AG04449 (cell line): ENCODE measurements around the gene PXYLP1.

Experiments used
- CTCF ChIA-PET: fragments of 350-600 bp; formaldehyde crosslinking; extraction: SDS; loops from one replicate; lab custom pipeline; 2021; ENCODE audit warnings: antibody characterized with exemption; lab: Yijun Ruan, JAX
- POLR2A ChIA-PET: fragments of 400-600, 350-600 bp; formaldehyde crosslinking; extraction: SDS; loops from one replicate; lab custom pipeline; 2020; ENCODE audit warnings: antibody characterized with exemption, inconsistent platforms; lab: Yijun Ruan, JAX
- DNase-seq: peaks from one replicate; pipeline ENCODE4 v3.0.0-alpha.2; 2010; ENCODE audit warnings: low read depth, low spot score
- H3K4me3 ChIP-seq: 2 replicates; pipeline ENCODE4 v1.5.1; 2011; ENCODE audit warnings: low read depth, mild to moderate bottlenecking, control low read depth, low read length
- TF ChIP-seq, protein P1 (sequence below): IDR thresholded peaks from one replicate; pipeline ENCODE4 v1.5.1; 2011; ENCODE audit warnings: mild to moderate bottlenecking, moderate library complexity, low read length, control low read depth, inconsistent platforms; ENCODE audit not compliant: insufficient read depth; ENCODE audit errors: missing control alignments

Gene PXYLP1

GRCh38 chr3:141225939-141226338 is 5.7 kb upstream of the PXYLP1 start:
- TF ChIP-seq, protein P1, sequence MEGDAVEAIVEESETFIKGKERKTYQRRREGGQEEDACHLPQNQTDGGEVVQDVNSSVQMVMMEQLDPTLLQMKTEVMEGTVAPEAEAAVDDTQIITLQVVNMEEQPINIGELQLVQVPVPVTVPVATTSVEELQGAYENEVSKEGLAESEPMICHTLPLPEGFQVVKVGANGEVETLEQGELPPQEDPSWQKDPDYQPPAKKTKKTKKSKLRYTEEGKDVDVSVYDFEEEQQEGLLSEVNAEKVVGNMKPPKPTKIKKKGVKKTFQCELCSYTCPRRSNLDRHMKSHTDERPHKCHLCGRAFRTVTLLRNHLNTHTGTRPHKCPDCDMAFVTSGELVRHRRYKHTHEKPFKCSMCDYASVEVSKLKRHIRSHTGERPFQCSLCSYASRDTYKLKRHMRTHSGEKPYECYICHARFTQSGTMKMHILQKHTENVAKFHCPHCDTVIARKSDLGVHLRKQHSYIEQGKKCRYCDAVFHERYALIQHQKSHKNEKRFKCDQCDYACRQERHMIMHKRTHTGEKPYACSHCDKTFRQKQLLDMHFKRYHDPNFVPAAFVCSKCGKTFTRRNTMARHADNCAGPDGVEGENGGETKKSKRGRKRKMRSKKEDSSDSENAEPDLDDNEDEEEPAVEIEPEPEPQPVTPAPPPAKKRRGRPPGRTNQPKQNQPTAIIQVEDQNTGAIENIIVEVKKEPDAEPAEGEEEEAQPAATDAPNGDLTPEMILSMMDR: no peak
- H3K4me3 ChIP-seq: no peak overlapping the region
- no peak for DNase-seq
- POLR2A ChIA-PET: no interaction called here
- CTCF ChIA-PET: no interaction called here

GRCh38 chr3:141227216-141227615 is 4.4 kb upstream of the PXYLP1 start:
- CTCF ChIA-PET: interaction anchor here (1.3 kb wide), 1 partner anchor 34 kb away, joined by 3 read pairs; no protein-coding TSS in a partner anchor
- no peak for DNase-seq
- TF ChIP-seq, protein P1: no peak
- POLR2A ChIA-PET: no interaction called here
- no peak overlapping the region for H3K4me3 ChIP-seq

DNA sequence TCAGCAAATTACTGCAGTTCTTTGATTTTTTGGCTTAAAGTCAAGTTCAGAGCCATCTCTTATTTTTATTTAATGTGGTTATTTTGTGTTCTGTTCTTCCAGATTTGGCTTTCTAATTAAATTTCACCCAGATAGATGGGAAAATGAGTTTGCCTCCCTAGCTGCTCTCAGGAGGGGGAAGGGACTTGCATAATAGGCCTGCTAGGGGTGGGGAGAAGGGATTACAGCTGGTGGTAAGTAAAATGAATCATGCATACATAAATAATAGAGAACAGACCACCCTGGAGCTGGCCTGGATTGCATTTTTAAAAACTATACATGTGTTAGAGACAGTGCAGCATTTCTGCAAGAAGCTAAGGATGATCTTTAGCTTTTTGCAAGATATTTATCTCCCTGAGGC is 3.9 kb upstream of the PXYLP1 start:
- no peak for DNase-seq
- ChIA-PET CTCF (interaction anchor here (1.3 kb wide), 1 partner anchor 34 kb away, joined by 3 read pairs; no protein-coding TSS in a partner anchor), POLR2A (no interaction called here)
- TF ChIP-seq, protein P1: no peak
- no peak overlapping the region for H3K4me3 ChIP-seq

DNA sequence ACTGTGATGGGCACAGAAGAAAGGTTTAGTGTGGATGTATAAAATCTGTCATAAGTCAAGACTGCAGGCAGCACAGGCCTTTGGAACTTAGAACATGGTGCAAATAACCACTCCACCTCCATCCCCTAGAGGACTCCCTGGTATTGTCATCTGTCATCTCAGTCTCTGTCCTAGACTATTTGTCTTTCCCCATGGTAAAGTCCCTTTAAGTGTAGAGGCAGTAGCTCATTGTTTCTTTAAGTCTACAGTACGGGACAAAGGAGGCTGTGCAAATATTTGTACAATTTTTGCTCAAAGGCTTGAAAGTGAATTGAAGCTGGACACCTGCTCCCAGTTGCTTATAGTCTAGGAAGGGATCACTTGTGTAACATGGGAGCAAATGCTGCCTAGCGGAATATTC is 3.2 kb upstream of the PXYLP1 start:
- TF ChIP-seq, protein P1: no peak
- H3K4me3 ChIP-seq: no peak overlapping the region
- POLR2A ChIA-PET: no interaction called here
- DNase-seq: no peak
- CTCF ChIA-PET: interaction anchor here (1.3 kb wide), 1 partner anchor 35 kb away, joined by 3 read pairs; no protein-coding TSS in a partner anchor

- TF ChIP-seq, protein P1: no peak
- POLR2A ChIA-PET: no interaction called here
- no peak for DNase-seq
Observed at GRCh38 chr3:141229132-141229531, 2.5 kb upstream of the PXYLP1 start.

GRCh38 chr3:141230293-141230692 is 1.3 kb upstream of the PXYLP1 start:
- no peak for DNase-seq
- POLR2A ChIA-PET: no interaction called here
- CTCF ChIA-PET: interaction anchor here (0.6 to 6.9 kb wide), 7 partner anchors 19 to 229 kb away, joined by 3 to 109 read pairs (median 4); no protein-coding TSS in a partner anchor
- H3K4me3 ChIP-seq: no peak overlapping the region
- TF ChIP-seq, protein P1: no peak

More at GRCh38 chr3:141229132-141229531, 2.5 kb upstream of the PXYLP1 start:
- no peak overlapping the region for H3K4me3 ChIP-seq
- CTCF ChIA-PET: interaction anchor here (1.2 kb wide), 1 partner anchor 226 kb away, joined by 3 read pairs; no protein-coding TSS in a partner anchor
